Stimulated activated naive CD4-positive, alpha-beta T cell (primary cell): ENCODE measurements around the gene E2F3.
"Not testable (repeated sequence)": the region's sequence is repeated elsewhere in the genome, so short reads cannot be mapped to it uniquely, and the experiment has no call there.

Experiments
- DNase-seq, 6 experiments: peaks; one replicate each; lab custom pipeline; 2025; lab: John Stamatoyannopoulos, UW

The E2F3 gene

GRCh38 chr6:20467437-20467836, 65.8 kb downstream of the E2F3 start:
- no peak for DNase-seq

GRCh38 chr6:20468209-20468608, 66.5 kb downstream of the E2F3 start:
- DNase-seq: no peak

- no peak for DNase-seq
These were observed 71.1 kb downstream of the E2F3 start for GRCh38 chr6:20472748-20473147.

DNA sequence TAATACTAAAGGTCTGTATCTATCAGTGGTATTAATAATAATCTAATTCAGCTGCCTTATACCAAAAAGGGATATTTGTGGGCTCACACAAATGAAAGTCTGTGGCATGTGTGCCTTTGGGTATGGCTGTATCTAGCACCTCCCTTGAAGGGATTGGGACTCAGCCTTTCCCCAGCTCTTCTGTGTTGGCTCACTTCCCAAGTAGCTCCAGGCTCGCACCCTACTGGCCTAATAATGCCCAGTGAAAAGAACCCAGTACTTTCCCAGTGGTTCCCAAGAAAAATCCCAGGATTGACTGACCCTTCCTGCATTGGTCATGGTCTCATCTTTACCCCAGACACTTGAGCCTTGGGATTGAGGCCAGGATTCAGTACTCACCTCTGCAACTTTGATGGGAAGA, 71.8 kb downstream of the E2F3 start:
- DNase-seq: no peak

- no peak for DNase-seq
These were observed 73.3 kb downstream of the E2F3 start for GRCh38 chr6:20474874-20475542.

DNA sequence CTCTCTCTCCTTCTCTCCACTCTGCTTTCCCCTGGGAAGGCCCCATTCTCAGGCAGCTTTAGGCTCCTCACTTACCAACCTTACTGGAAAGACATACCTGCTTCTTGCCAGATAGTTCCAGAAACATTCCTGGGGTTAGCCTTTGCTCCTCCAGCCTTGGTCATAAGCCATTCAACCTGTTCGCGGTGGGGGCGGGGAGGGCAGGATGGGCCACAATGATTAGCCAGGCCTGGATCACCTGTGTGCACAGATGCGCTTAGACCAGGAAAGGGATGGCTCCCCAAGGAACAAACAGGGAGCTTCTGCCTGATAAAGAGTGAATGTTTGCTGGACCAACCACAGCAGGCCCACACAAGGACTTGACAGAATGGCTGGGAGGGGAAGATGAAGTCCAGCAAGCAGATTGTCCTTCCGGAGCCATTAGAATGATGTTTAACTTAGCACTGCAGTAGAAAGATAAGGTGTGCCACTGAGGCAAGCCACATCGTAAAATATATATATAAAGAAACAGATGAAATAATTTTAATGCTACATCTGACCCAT, 74.9 kb downstream of the E2F3 start:
- DNase-seq: no peak

DNA sequence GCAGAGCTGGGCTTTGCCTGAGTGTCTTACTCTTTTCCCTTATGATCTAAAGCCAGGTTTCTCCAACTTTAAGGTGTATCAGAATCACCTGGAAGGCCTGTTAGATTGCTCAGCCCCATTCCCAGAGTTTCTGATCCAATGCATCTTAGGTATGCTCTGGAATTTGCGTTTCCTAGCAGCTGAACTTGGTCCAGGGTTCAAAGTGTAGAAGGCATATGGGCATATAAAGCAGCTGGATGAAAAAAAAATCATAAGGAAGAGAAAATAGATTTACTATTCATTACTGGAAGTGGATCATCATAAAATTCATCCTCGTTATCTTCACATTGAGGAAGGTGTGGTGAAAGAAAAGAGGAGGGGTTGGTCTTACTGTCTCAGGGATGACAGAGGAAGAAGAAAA, 75.8 kb downstream of the E2F3 start:
- DNase-seq: no peak

- no peak for DNase-seq
These were observed 77.4 kb downstream of the E2F3 start for GRCh38 chr6:20479060-20479459.

GRCh38 chr6:20479526-20479925, 77.8 kb downstream of the E2F3 start:
- no peak for DNase-seq

DNA sequence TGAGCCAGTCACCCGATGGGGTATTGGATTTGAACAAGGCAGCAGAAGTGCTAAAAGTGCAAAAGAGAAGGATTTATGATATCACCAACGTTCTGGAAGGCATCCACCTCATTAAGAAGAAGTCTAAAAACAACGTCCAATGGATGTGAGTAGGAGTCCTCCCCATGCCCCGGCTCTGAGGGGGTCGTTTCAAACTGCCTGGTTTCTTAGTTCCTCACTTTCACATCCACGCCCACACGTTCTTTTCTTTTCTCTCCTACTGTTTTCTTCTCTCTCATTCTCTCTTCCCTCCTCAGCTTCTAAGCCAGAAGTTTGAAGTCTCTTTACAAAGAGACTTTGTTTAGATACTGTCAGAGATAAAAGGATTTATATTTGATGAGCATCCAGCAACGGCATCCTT, 79.6 kb downstream of the E2F3 start:
- no peak for DNase-seq

DNA sequence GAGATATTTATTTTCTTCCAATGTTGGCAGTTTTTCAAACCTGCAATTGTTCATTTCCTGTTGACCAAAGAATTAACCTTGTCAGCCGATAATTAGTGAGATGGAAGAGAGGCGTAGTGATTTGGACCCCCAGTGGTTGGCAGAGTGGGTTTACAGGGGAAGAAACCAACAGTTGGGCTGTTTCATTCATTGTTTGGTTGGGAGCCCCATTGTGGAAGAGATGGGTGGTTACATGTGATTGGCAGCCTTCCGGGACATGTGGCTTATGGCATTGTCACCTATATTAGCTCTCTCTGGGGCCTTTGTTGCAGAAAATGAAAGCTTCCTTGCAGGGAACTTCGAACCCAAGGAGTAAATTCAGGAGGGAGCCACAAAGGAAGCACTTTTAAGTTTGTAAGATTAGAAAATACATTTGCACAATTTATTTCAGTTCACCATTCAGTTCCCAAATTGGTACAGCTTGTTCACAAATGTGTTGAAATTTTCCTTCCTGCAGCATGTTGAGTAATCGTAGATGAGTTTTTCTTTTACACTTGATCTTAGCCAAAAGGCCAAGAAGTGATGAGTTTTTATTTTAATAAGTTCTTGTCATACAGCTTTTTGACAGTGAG, 82.3 kb downstream of the E2F3 start:
- DNase-seq: no peak

DNA sequence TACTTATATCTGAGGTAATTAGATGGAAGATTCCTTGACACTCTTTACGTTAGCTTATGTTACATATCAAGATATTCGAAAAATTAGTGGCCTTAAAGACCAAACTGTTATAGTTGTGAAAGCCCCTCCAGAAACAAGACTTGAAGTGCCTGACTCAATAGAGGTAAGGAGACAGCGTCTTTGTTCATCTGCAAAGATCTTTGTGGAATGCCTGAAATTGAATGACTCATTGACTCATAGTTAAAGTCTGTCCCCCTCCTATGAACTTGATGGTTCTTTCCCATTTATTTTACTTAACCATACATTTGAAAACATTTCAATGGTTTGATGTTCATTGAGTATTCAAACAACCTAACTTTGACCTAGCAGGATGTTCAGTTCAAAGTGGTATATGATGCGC, 85.0 kb downstream of the E2F3 start:
- no peak for DNase-seq

DNA sequence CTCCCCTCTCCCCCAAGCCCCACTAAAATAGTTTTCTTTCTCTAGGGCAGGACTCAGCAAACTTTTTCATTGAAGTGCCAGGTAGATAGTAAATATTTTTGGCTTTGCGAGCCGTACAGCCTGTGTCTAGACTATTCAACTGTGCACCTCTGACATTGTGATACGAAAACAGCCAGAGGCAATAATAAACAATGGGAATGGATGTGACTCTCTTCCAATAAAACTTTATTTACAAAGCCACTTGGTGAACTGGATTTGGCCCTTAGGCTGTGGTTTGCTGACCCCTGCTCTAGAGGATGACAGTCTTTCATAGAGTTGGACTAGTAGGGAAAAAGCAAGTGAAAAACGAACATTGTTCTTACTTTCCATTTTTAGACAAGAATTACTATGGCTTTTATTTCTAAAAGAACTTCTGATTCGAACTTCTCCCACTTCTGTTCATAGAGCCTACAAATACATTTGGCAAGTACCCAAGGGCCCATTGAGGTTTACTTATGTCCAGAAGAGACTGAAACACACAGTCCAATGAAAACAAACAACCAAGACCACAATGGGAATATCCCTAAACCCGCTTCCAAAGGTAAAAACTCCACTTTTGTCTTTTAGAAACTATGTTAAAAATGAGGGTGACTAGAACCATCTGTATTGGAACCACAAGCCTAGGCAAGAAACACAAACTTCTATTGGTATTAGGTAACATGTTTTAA, 86.1 kb downstream of the E2F3 start:
- DNase-seq: no peak

GRCh38 chr6:20490591-20490990, 88.9 kb downstream of the E2F3 start:
- no peak for DNase-seq

GRCh38 chr6:20492099-20492498, 90.4 kb downstream of the E2F3 start:
- no peak for DNase-seq

DNA sequence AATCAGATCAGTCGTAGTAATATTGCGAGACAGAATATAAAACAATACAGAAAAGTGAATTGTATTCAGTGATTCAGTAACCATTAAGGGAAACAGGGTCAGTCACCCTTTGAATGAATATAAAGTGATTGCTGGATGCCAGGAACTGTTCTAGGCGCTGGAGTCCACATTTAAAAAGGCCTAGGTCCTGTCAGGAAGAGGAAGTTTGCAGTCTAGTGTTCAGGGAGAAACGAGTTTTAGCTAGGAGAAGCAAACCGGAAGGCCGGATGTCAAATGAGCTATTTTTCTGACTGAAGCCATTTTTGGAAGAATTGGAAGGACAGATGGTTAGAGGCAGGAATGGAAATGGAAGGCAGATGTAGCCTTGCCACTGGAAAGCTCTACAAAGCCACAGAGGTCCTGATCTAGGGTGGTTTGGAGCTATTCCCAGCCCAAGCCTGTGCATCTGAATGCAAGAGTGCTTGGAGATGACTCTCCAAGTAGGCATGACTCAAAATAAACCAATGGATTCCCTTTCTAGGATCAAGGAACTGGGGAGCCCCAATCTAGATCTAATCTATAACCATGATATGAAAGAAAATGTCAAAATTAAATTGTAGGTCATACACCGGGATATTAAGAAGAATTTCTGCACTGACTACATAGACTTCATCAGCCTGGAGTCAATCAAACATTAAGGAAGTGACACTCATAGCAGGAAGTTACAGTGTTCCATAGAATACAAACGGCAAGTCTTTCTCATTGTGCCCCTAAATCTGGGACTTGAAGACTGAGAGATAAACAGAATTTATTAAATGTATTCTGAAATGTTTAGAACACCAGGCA, 95.7 kb downstream of the E2F3 start:
- DNase-seq: no peak

GRCh38 chr6:20498041-20498385, 96.3 kb downstream of the E2F3 start:
- no peak for DNase-seq

DNA sequence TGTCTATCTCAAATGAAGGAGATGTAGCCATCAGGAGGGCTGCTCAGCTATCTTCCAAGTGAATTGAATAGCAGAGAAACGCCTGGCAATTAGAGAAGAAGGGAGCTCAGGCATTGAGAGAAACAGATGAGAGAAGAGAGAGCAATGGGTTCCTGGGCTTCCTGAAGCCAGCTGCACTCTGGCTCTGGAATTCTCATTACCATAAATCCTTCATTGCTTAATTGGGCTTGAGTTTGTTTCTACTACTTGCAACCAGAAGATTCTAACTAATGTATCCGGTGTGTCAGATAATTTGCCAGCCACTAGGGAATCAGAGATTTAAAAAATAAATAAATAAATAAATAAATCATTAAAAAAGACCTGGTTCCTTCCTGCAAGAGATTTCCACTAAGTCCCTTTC, 107.5 kb downstream of the E2F3 start:
- no peak for DNase-seq

DNA sequence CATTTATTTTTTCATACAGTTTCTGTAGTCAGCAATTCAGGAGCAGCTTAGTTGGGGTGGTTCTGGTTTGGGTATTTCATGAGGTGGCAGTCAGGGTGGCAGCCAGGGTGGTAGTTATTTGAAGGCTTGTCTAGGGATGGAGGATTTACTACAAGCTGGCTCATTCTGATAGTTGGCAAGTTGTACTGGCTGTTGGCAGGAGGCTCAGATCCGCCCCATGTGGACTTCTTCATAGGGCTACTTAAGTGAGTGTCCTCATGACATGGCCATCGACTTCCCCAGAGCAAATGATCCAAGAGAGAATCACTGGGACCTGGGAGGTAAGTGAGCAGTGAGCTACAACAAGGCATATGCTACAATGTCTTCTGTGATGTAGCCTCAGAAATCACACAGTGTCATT, 110.2 kb downstream of the E2F3 start:
- DNase-seq: no peak

- DNase-seq: not testable (repeated sequence)
These were observed 123.5 kb downstream of the E2F3 start for GRCh38 chr6:20525208-20525607.

GRCh38 chr6:20529086-20529448, 127.4 kb downstream of the E2F3 start:
- peak in 3 of 6 experiments; percentile 23 to 60 (median 56) for DNase-seq

GRCh38 chr6:20532881-20533280, 131.2 kb downstream of the E2F3 start:
- no peak for DNase-seq
